Transverse colon (tissue), 4 donors: ENCODE data around the gene LNX2. TPM values are rescaled to one million over a fixed set of nuclear protein-coding genes. Genes with fewer than 3 reads are reported as not detected.

Experiments used
- DNase-seq: peaks from one replicate; pipeline ENCODE4 v3.0.0-alpha.2; 2019
- H3K27ac ChIP-seq, 4 donors: fragments of 200-600 bp; sonication (generic); 2 replicates each; pipeline ENCODE4 v1.5.1; 2016 to 2018; ENCODE audit warnings: inconsistent platforms in 4 of 4
- H3K27me3 ChIP-seq: fragments of 200-600 bp; sonication (generic); 2 replicates; pipeline ENCODE4 v1.5.1; 2017; ENCODE audit warnings: inconsistent platforms
- H3K36me3 ChIP-seq, 4 donors: fragments of 200-600 bp; sonication (generic); 2 replicates each; pipeline ENCODE4 v1.5.1; 2017 to 2019; ENCODE audit warnings: inconsistent platforms in 4 of 4
- H3K4me1 ChIP-seq, 4 donors: fragments of 200-600 bp; sonication (generic); 2 replicates each; pipeline ENCODE4 v1.5.1; 2017 to 2020; ENCODE audit warnings: inconsistent platforms in 4 of 4
- H3K4me3 ChIP-seq, 4 donors: fragments of 200-600 bp; sonication (generic); 1 replicate in 1 of 4; 2 replicates in 3 of 4; pipeline versions ENCODE4 v1.5.1 to v1.6.1; 2017 to 2019; ENCODE audit warnings: inconsistent platforms in 4 of 4
- H3K9me3 ChIP-seq, 2 donors: fragments of 200-600 bp; sonication (generic); 2 replicates each; pipeline ENCODE4 v1.5.1; 2017 to 2019; ENCODE audit warnings: inconsistent platforms in 2 of 2
- EP300 ChIP-seq: sonication (generic); formaldehyde crosslinking; IDR thresholded peaks from one replicate; pipeline ENCODE4 v1.6.1; 2017; ENCODE audit warnings: antibody characterized with exemption, low read depth
- POLR2A ChIP-seq: fragments of 450-650 bp; IDR thresholded peaks from one replicate; pipeline ENCODE4 v1.6.1; 2016; ENCODE audit warnings: antibody characterized with exemption, mild to moderate bottlenecking, moderate library complexity
- POLR2AphosphoS5 ChIP-seq, 3 donors: sonication (generic); formaldehyde crosslinking; IDR thresholded peaks; one replicate each; pipeline ENCODE4 v1.6.1; 2016; ENCODE audit warnings: antibody characterized with exemption in 3 of 3
- WGBS, 2 donors: methylation state at CpG; one replicate each; pipeline ENCODE4 v1.1.5; 2018; ENCODE audit warnings: low coverage in 1 of 2; 5-methylcytosine and 5-hydroxymethylcytosine counted together
- in situ Hi-C, 4 donors: fragments of 200-750 bp; cut with MboI; loops; one replicate each; pipeline versions ENCODE4 v1.15.0 to v1.15.1; 2017; ENCODE audit warnings: low sequenced_read_pairs in 3 of 4, low pct_ligation_motif_present in 1 of 4, low pct_unique_long_range_greater_than_20kb in 1 of 4
- intact Hi-C: fragments of 100-400 bp; cut with DNase I; formaldehyde crosslinking; loops from one replicate; pipeline ENCODE4 v1.15.1; 2023; ENCODE audit warnings: low total_unique reads
- total RNA-seq, 4 donors: library from RNA; depleted of rRNA; stranded (reverse); fragments of >200 nt; gene quantifications; one replicate each; pipeline ENCODE4 v1.1.0, GENCODE V29; 2016
- TF ChIP-seq, protein P1 (sequence below), 5 experiments: fragments of 200-600 bp in 3 of 5; fragments of 450-650 bp in 2 of 5; sonication (generic) in 3 of 5; IDR thresholded peaks; 1 replicate in 2 of 5; 2 replicates in 3 of 5; pipeline ENCODE4 v1.5.1; 2016 to 2017; ENCODE audit warnings: antibody characterized with exemption in 5 of 5, inconsistent platforms in 3 of 5, mild to moderate bottlenecking in 2 of 5, moderate library complexity in 1 of 5

The LNX2 gene
- total RNA-seq, 4 donors from 2014 or later, result 1.8 to 29.6 (median 18.9) TPM

- no peak for TF ChIP-seq POLR2AphosphoS5 (IDR thresholded peaks at IDR 0.05)
- TF ChIP-seq, protein P1, sequence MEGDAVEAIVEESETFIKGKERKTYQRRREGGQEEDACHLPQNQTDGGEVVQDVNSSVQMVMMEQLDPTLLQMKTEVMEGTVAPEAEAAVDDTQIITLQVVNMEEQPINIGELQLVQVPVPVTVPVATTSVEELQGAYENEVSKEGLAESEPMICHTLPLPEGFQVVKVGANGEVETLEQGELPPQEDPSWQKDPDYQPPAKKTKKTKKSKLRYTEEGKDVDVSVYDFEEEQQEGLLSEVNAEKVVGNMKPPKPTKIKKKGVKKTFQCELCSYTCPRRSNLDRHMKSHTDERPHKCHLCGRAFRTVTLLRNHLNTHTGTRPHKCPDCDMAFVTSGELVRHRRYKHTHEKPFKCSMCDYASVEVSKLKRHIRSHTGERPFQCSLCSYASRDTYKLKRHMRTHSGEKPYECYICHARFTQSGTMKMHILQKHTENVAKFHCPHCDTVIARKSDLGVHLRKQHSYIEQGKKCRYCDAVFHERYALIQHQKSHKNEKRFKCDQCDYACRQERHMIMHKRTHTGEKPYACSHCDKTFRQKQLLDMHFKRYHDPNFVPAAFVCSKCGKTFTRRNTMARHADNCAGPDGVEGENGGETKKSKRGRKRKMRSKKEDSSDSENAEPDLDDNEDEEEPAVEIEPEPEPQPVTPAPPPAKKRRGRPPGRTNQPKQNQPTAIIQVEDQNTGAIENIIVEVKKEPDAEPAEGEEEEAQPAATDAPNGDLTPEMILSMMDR (IDR thresholded peaks at IDR 0.05), result no peak
- no peak for TF ChIP-seq EP300
- TF ChIP-seq POLR2A, result no peak
- in situ Hi-C loops, result no loop called here
These were observed 42.0 kb downstream of the LNX2 start for GRCh38 chr13:27578121-27579030.

DNA sequence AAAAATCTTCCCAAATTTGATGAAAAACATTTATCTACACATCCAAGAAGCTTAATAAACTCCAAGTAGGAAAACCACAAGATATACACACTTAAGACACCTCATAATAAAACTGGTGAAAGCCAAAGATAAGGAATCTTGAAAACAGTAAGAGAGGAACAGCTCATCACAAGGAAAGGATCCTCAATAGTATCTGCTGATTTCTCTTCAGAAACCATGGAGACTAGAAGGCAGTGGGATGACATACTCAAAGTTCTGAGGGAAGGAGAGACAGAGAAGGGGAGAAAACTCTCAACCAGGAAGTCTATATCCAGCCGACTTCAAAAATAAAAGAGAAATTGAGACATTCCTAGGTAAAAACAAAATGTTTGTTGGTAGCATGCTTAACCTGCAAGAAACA lies 45.7 kb downstream of the LNX2 start:
- in situ Hi-C loops (no loop called here), intact Hi-C loops (no loop called here)
- Histone ChIP-seq H3K9me3 (no peaks in the 10 kb centered on the region), H3K4me3 (no peak overlapping the region), H3K4me1 (no peaks in the 10 kb centered on the region), H3K27me3 (no peaks in the 10 kb centered on the region), H3K36me3 (peaks cover 0 to 23% (median 0%) of the 10 kb centered on the region in 4 donors), H3K27ac (no peak overlapping the region)
- TF ChIP-seq POLR2A, result no peak
- TF ChIP-seq EP300, result no peak
- no peak for TF ChIP-seq POLR2AphosphoS5 (IDR thresholded peaks at IDR 0.05)
- DNase-seq, result no peak
- 90% methylated on average over 1 of the region's 1 CpG; no CpG with 5 or more reads in 1 of the 2 donors for WGBS, 2 donors

More at GRCh38 chr13:27578121-27579030, 42.0 kb downstream of the LNX2 start:
- H3K27me3 ChIP-seq, result no peaks in the 10 kb centered on the region
- no peaks in the 10 kb centered on the region for H3K9me3 ChIP-seq
- no peak overlapping the region for H3K27ac ChIP-seq
- DNase-seq, result no peak
- no peaks in the 10 kb centered on the region for H3K4me1 ChIP-seq
- intact Hi-C loops, result no loop called here
- H3K4me3 ChIP-seq, result no peak overlapping the region
- 93% methylated on average over 6 of the region's 6 CpGs; no CpG with 5 or more reads in 1 of the 2 donors for WGBS, 2 donors
- H3K36me3 ChIP-seq, result peaks cover 0 to 10% (median 0%) of the 10 kb centered on the region in 4 donors

GRCh38 chr13:27573265-27573664 lies 47.1 kb downstream of the LNX2 start:
- no peak overlapping the region for H3K4me3 ChIP-seq
- H3K27ac ChIP-seq, result no peak overlapping the region
- H3K9me3 ChIP-seq, result no peaks in the 10 kb centered on the region
- no peak for DNase-seq
- 43 to 74% methylated on average over 2 of the region's 2 CpGs for WGBS, 2 donors
- H3K36me3 ChIP-seq, result peaks cover 0 to 24% (median 1%) of the 10 kb centered on the region in 4 donors
- intact Hi-C loops, result no loop called here
- no peak for TF ChIP-seq POLR2A
- TF ChIP-seq POLR2AphosphoS5 (IDR thresholded peaks at IDR 0.05), result no peak
- TF ChIP-seq EP300, result no peak
- TF ChIP-seq, protein P1 (IDR thresholded peaks at IDR 0.05), result no peak
- no peaks in the 10 kb centered on the region for H3K27me3 ChIP-seq
- in situ Hi-C loops, result no loop called here
- H3K4me1 ChIP-seq, result no peaks in the 10 kb centered on the region

DNA sequence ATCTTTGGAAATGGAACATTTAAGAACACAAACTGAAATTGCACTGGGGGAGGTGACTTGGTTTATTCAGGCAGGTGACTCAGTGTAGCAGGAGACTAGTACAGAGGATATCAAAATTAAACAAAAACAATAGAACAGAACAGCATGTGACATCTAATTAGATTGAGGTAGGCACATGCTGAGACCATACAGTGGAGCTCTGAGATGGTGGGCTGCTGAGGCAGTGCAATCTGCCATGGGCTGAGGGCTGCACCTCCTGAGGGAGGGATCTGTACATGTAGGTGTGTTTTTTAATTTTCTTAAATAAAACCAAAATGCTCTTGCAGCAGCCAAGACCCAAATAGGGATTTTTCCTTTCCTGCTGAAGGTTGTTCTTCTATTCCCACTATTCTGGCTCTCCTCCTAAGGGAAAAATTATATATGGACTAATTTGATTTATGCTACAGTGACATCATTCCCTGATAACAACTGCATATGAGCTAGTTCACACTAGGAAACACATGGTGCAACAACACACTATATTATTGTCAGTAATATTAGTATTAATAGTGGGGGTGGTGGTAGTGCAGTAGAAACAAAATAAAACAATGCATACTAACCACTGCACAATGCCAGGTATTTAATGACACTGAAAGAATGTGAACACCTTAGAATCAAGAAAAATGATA lies 48.0 kb downstream of the LNX2 start:
- H3K4me1 ChIP-seq, result no peaks in the 10 kb centered on the region
- in situ Hi-C loops (no loop called here), intact Hi-C loops (no loop called here)
- peaks cover 0 to 29% (median 5%) of the 10 kb centered on the region in 4 donors for H3K36me3 ChIP-seq
- H3K27me3 ChIP-seq, result no peaks in the 10 kb centered on the region
- H3K4me3 ChIP-seq, result no peak overlapping the region
- TF ChIP-seq EP300 (no peak), POLR2AphosphoS5 (IDR thresholded peaks at IDR 0.05) (no peak), POLR2A (no peak)
- TF ChIP-seq, protein P1 (IDR thresholded peaks at IDR 0.05), result no peak
- no peak for DNase-seq
- H3K9me3 ChIP-seq, result no peaks in the 10 kb centered on the region
- H3K27ac ChIP-seq, result no peak overlapping the region
